ENCODE measurements around the gene WDR46. TPM values are rescaled to one million over a fixed set of nuclear protein-coding genes. Genes with fewer than 3 reads are reported as not detected.
A peak's percentile ranks its signal among the peaks of the same experiment; 100 is the strongest.

WDR46 gene
- total RNA-seq, 1 experiment from 2014 or later = 57.0 TPM

GRCh38 chr6:33273129-33273923, 15.7 kb downstream of the WDR46 start:
- intact Hi-C loops (cut with micrococcal nuclease) = no loop called here
- POLR2A ChIA-PET = interaction anchor here (1.2 to 5.4 kb wide), 17 partner anchors 8 to 1096 kb away, joined by 3 to 155 read pairs (median 18); partner anchors contain the start of genes BAK1, BRD2, PFDN6 and RGL2
- no peaks in the 10 kb centered on the region for H3K9me3 Mint-ChIP-seq (ENCODE audit: unreplicated experiment)
- no TSS peak for BruUV-seq (replicated peaks)
- peaks cover 82% of the 10 kb centered on the region for H3K36me3 Mint-ChIP-seq (ENCODE audit: insufficient read depth, unreplicated experiment)
- peak overlapping the region; percentile 100 for H3K27ac Mint-ChIP-seq (ENCODE audit: low read depth, unreplicated experiment)
- no peak for DNase-seq (ENCODE audit: unreplicated experiment)
- peak overlapping the region; percentile 99 for H3K4me3 Mint-ChIP-seq (ENCODE audit: unreplicated experiment)
- CTCF ChIA-PET = interaction anchor here (1.4 kb wide), 1 partner anchor 10 kb away, joined by 4 read pairs; no protein-coding TSS in a partner anchor
- TF ChIP-seq, protein P1, sequence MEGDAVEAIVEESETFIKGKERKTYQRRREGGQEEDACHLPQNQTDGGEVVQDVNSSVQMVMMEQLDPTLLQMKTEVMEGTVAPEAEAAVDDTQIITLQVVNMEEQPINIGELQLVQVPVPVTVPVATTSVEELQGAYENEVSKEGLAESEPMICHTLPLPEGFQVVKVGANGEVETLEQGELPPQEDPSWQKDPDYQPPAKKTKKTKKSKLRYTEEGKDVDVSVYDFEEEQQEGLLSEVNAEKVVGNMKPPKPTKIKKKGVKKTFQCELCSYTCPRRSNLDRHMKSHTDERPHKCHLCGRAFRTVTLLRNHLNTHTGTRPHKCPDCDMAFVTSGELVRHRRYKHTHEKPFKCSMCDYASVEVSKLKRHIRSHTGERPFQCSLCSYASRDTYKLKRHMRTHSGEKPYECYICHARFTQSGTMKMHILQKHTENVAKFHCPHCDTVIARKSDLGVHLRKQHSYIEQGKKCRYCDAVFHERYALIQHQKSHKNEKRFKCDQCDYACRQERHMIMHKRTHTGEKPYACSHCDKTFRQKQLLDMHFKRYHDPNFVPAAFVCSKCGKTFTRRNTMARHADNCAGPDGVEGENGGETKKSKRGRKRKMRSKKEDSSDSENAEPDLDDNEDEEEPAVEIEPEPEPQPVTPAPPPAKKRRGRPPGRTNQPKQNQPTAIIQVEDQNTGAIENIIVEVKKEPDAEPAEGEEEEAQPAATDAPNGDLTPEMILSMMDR (IDR thresholded peaks at IDR 0.05; ENCODE audit: unreplicated experiment) = no peak
- H3K4me1 Mint-ChIP-seq (ENCODE audit: insufficient read depth, unreplicated experiment) = peaks cover 36% of the 10 kb centered on the region
- no peaks in the 10 kb centered on the region for H3K27me3 Mint-ChIP-seq (ENCODE audit: insufficient read depth, unreplicated experiment)

- no peaks in the 10 kb centered on the region for H3K9me3 Mint-ChIP-seq (ENCODE audit: unreplicated experiment)
- peaks cover 84% of the 10 kb centered on the region for H3K36me3 Mint-ChIP-seq (ENCODE audit: insufficient read depth, unreplicated experiment)
- TF ChIP-seq, protein P1 (IDR thresholded peaks at IDR 0.05; ENCODE audit: unreplicated experiment) = no peak
- peak overlapping the region; percentile 99 for H3K4me3 Mint-ChIP-seq (ENCODE audit: unreplicated experiment)
- ChIA-PET CTCF (interaction anchor here (1.1 to 1.4 kb wide), 2 partner anchors 9 to 24 kb away, joined by 4 to 10 read pairs; no protein-coding TSS in a partner anchor), POLR2A (interaction anchor here (0.6 to 5.4 kb wide), 37 partner anchors 9 to 1731 kb away, joined by 3 to 155 read pairs (median 7); partner anchors contain the start of genes BAG6, BAK1, BRD2 and CUTA)
- intact Hi-C loops (cut with micrococcal nuclease) = no loop called here
- H3K27ac Mint-ChIP-seq (ENCODE audit: low read depth, unreplicated experiment) = peak overlapping the region; percentile 100
- DNase-seq (ENCODE audit: unreplicated experiment) = no peak
- H3K4me1 Mint-ChIP-seq (ENCODE audit: insufficient read depth, unreplicated experiment) = peaks cover 36% of the 10 kb centered on the region
- BruUV-seq (replicated peaks) = TSS peak; percentile 60
- no peaks in the 10 kb centered on the region for H3K27me3 Mint-ChIP-seq (ENCODE audit: insufficient read depth, unreplicated experiment)
Observed at GRCh38 chr6:33272275-33273128, 16.5 kb downstream of the WDR46 start.

- POLR2A ChIA-PET = interaction anchor here (0.6 to 5.4 kb wide), 46 partner anchors 10 to 1730 kb away, joined by 3 to 155 read pairs (median 5); partner anchors contain the start of genes BAG6, BAK1, BRD2 and CUTA
- peak within 1 kb of the TSS; percentile 99 for H3K4me3 Mint-ChIP-seq (ENCODE audit: unreplicated experiment)
- peak; percentile 99 for DNase-seq (ENCODE audit: unreplicated experiment)
- intact Hi-C loops (cut with micrococcal nuclease) = no loop called here
- TF ChIP-seq, protein P1 (IDR thresholded peaks at IDR 0.05; ENCODE audit: unreplicated experiment) = no peak
- H3K27ac Mint-ChIP-seq (ENCODE audit: low read depth, unreplicated experiment) = peak within 1 kb of the TSS; percentile 100
- H3K9me3 Mint-ChIP-seq (ENCODE audit: unreplicated experiment) = no peaks in the 10 kb centered on the region
- CTCF ChIA-PET = interaction anchor here (0.6 to 1.5 kb wide), 8 partner anchors 8 to 1150 kb away, joined by 3 to 10 read pairs (median 3); no protein-coding TSS in a partner anchor
- H3K36me3 Mint-ChIP-seq (ENCODE audit: insufficient read depth, unreplicated experiment) = peaks cover 86% of the 10 kb centered on the region
- TSS peak; percentile 81 for BruUV-seq (replicated peaks)
- no peaks in the 10 kb centered on the region for H3K27me3 Mint-ChIP-seq (ENCODE audit: insufficient read depth, unreplicated experiment)
- peaks cover 34% of the 10 kb centered on the region for H3K4me1 Mint-ChIP-seq (ENCODE audit: insufficient read depth, unreplicated experiment)
Observed at GRCh38 chr6:33271468-33272274, 17.4 kb downstream of the WDR46 start, which contains the start of the genes RPS18 and VPS52. TSS of gene RPS18 (plus strand) at chr6:33272075. CDS start at chr6:33272120, 45 bp downstream. TSS of gene VPS52 (minus strand) at chr6:33271876. CDS start at chr6:33271675, 201 bp downstream.
